Activated CD8-positive, alpha-beta memory T cell treated with anti-CD3 and anti-CD28 coated beads for 24 hours (primary cell): ENCODE data around the gene ATP6V0A4.
"Not testable (repeated sequence)": the region's sequence is repeated elsewhere in the genome, so short reads cannot be mapped to it uniquely, and the experiment has no call there.

Experiments used
- DNase-seq: peaks from one replicate; pipeline ENCODE4 v3.0.0-alpha.2; 2020

The ATP6V0A4 gene

GRCh38 chr7:138797715-138798320, at the start of gene ATP6V0A4, which contains the start of gene TMEM213:
Gene ATP6V0A4, minus strand, starts transcription at chr7:138798196. Its CDS starts 26,949 bp downstream, at chr7:138771247.
Gene TMEM213, plus strand, starts transcription at chr7:138797994. Its CDS starts 111 bp downstream, at chr7:138798105.
- no peak for DNase-seq

GRCh38 chr7:138845711-138846110, 47.7 kb upstream of the ATP6V0A4 start:
- DNase-seq: no peak

DNA sequence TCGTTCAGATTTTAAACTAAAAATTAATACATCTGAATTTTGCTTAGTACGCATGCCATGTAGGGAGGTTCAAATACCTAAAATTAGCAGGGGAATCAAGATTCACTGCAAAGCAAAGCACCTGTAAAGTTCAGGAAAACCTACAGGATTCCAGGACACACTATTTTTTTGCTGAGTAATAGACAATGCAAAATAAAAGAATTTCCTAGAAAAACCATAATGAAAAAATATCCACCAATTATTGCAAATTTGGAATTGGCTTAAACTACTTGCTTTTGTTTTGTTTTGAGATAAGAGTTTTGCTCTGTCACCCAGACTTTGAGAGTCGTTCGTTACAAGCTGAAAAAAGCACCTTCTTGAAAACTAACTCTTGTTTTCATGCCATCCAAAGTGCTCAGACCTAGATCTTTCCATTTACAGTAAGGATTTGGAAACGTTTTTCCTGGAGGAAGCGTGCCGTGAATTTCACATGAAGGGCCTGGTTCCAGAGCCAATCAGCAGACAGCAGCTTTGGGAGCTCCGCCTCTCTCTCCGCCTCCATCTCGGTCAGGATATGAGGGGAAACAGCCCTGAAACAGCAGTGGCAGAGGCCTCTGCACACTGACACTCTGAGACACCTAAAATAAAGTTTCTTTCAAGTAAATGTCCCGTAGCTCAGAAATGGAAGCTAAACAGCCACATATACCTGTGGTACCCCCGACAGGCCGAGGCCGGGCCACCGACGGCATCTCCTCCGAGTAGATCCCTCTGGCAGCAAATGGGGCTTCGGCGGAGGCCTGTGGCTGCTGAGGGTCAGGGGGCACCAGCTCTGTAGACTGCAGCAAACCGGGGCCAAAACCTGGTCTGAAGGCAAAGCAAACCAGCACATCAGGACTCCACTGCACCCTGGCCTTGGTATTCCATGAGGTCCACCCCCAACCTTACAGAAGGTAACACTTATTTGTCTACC, 45.9 kb upstream of the ATP6V0A4 start:
- no peak for DNase-seq

DNA sequence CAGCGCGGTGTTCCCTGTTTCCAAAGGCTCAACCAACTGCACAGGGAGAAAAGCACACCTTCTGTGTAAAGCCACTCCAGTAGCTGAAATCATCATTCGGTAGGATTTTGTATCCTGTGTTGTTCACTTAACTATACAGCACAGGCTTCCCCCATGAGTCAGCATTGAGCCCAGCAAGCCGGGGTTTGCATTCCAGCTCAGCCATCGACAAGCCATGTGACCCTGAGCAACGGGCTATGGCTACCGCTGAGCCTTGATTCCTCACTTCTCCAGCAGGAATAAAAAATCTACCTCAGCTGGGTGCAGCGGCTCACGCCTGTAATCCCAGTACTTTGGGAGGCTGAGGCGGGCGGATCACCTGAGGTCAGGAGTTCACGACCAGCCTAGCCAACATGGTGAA, 44.1 kb upstream of the ATP6V0A4 start:
- DNase-seq: no peak

GRCh38 chr7:138838166-138838565, 40.2 kb upstream of the ATP6V0A4 start:
- no peak for DNase-seq

GRCh38 chr7:138837627-138838026, 39.6 kb upstream of the ATP6V0A4 start:
- DNase-seq: no peak

- no peak for DNase-seq
Measured at GRCh38 chr7:138835087-138835486, 37.1 kb upstream of the ATP6V0A4 start.

DNA sequence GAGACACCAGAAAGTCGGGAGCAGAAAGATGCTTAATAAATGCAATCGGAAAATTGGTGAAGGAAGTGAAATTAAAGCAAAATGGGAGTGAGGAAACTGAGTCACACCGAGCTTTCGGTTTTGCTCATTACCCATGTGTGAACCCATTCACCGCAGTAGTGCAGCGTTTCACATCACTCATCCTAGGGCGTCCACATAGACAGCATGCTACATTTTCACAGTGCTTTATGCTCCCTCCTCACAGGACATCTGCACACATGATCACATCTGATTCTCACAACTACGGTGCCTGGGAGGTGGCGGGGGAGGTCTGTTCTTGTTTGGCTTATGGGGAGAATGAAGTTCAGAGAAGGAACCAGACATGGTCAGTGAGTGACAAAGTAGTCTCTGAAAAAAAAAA, 36.6 kb upstream of the ATP6V0A4 start:
- no peak for DNase-seq

DNA sequence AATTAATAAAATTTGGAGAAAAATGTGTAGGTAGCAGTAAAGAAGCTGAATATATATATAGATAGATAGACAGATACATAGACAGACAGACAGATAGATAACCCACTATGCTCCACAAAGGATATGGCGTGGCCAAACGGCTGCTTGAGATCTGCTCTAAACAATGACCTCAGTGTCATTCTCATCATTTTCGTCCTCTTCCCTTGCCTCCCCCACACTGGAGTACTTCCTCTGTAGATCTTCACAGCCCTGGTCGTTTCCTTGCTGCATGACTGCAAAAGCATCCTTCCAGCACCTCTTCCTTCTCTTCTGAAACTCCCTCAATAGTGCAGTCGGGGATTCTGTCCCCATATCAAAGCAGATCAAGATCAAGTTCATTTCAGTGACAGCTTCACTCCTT, 35.6 kb upstream of the ATP6V0A4 start:
- DNase-seq: no peak

GRCh38 chr7:138832966-138833365, 35.0 kb upstream of the ATP6V0A4 start:
- DNase-seq: no peak

DNA sequence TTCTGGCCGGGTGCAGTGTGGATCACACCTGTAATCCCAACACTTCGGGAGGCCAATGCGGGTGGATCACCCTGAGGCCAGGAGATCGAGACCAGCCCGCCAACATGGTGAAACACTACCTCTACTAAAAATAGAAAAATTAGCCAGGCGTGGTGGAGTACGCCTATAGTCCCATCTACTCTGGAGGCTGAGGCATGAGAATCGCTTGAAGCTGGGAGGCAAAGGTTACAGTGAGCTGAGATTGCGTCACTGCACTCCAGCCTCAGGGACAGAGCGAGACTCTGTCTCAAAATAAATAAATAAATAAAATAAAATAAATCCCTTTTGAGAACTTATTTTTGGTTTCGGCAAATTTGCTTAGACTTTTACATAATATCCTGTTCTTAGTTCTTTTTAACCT, 31.3 kb upstream of the ATP6V0A4 start:
- DNase-seq: no peak

DNA sequence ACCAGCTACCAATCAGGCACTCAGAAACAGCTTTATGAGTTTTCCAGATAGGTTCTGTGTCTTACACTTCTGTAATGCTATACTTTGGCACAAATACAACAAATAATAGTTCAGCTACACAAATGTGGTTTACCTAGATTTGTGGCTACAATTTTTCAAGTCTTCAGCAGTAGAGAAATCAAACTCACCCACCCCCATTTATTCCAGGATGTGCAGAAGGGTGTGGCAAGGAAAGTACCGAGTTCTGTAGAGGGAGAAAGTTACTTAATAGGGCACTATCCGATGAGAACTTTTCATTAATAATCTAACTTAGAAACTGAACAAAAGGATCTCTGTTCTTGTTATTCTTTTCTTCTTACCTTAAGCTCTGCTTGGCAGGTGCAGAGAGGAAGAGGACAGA, 30.3 kb upstream of the ATP6V0A4 start:
- no peak for DNase-seq

GRCh38 chr7:138825049-138825721, 27.2 kb upstream of the ATP6V0A4 start:
- no peak for DNase-seq

DNA sequence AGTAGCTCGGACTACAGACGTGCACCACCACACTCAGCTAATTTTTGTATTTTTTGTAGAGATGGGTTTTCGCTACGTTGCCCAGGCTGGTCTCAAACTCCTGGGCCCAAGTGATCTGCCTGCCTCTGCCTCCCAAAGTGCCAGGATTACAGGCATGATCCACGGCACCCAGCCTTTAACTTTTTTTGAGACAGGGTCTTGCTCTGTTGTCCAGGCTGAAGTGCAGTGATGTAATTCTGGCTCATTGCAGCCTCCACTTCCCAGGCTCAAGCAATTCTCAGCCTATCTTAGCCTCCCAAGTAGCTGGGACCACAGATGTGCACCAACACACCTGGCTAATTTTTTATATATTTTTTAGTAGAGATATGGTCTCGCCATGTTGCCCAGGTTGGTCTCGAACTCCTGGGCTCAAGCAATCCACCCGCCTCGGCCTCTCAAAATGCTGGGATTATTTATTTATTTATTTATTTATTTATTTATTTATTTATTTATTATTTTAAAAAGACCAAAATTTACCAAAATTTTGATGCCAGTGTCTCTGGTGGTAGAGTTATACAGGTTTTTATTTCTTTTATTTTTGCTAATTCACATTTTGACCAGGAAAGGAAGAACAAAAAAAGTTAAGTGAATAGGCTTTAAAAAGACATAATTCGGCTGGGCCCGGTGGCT, 25.0 kb upstream of the ATP6V0A4 start:
- DNase-seq: no peak

GRCh38 chr7:138821912-138822311, 23.9 kb upstream of the ATP6V0A4 start:
- no peak for DNase-seq

DNA sequence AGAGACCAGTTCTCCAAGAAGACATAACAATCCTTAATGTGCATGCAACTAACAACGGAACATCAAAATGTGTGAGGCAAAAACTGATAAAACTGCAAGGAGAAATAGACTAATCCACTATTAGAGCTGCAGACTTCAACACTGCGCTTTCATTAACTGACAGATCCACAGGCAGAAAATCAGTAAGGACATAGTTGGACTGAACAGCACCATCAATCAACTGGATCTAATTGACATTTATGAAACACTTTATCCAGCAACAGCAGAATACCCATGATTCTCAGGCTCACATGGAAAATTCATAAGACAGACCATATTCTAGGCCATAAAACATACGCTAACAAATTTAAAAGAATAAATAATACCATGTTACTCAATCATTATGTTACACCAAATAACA, 21.6 kb upstream of the ATP6V0A4 start:
- no peak for DNase-seq

DNA sequence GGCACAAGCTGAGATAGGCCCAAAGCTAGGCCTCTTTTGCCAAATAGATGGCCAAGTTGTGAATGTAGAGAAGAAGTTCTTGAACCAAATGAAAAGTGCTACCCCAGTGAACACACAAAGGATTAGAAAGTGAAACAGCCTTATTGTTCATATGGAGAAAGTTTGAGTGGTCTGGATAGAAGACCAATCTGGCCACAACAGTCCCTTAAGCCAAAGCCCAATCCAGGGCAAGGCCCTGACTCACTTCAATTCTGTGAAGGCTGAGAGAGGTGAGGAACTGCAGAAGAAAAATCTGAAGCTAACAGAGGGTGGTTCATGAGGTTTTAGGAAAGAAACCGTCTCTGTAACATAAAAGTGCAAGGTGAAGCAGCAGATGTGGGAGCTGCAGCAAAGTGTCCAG, 18.7 kb upstream of the ATP6V0A4 start:
- no peak for DNase-seq

DNA sequence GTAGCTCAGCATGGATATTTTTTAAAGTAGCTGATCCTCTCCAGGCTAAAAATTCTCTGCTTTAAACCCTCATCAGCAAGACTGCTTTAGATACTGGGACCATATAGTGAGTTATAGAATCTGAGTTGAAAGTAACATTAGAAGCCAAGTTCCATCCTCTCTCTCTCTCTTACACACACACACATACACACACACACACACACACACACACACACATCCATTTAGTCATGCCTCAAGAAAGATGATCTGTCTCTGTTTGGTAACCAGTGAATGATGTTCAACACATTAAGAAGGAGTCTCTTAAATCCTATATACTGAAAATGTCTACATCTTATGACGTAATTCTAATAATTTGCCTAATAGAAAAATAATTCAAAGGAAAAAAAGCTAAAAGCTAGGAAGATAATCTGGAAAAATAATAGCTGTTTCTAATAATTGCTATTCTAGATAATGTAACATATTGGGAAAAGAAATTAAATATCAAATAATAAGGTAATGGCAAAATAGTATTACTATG, 16.9 kb upstream of the ATP6V0A4 start:
- no peak for DNase-seq

DNA sequence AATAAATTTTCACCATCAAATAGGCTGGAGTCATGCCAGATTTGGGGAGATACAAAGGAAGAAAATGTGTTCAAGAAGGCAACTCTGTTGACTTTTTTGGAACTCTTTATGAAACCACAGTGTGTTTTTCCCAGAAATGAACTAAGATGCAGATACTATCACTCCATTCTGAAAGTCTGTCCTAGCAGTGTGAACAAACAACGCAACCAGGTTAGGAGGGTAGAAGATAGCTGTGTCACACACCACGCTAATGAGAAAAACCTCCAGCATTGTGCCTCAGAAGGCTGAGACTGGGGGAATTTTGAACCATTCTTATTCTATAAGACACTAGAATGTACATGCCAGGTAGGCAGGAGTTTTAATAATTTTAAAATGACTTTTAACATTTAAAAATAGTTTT, 15.9 kb upstream of the ATP6V0A4 start:
- DNase-seq: no peak

GRCh38 chr7:138811327-138811726, 13.3 kb upstream of the ATP6V0A4 start:
- DNase-seq: not testable (repeated sequence)

- DNase-seq: no peak
Measured at GRCh38 chr7:138809346-138809745, 11.3 kb upstream of the ATP6V0A4 start.

GRCh38 chr7:138804618-138805017, 6.6 kb upstream of the ATP6V0A4 start:
- no peak for DNase-seq

GRCh38 chr7:138802706-138803105, 4.7 kb upstream of the ATP6V0A4 start:
- no peak for DNase-seq
